Ectodermal cell (in vitro differentiated cells): ENCODE measurements around the gene UBR1.

Source experiments
- H3K27ac ChIP-seq: 2 replicates; pipeline ENCODE4 v1.7.0; 2013; ENCODE audit warnings: mild to moderate bottlenecking, low read depth, low read length; ENCODE audit not compliant: insufficient read depth, poor library complexity, severe bottlenecking
- H3K27me3 ChIP-seq: 2 replicates; pipeline ENCODE4 v1.7.0; 2013; ENCODE audit warnings: mild to moderate bottlenecking, low read length; ENCODE audit not compliant: insufficient read depth, control insufficient read depth, poor library complexity, severe bottlenecking
- H3K36me3 ChIP-seq: one replicate; pipeline ENCODE4 v1.7.0; 2013; ENCODE audit warnings: low read length; ENCODE audit not compliant: control insufficient read depth, insufficient read depth
- H3K4me1 ChIP-seq: one replicate; pipeline ENCODE4 v1.7.0; 2013; ENCODE audit warnings: low read length; ENCODE audit not compliant: control insufficient read depth, insufficient read depth
- H3K4me3 ChIP-seq: 2 replicates; pipeline ENCODE4 v1.7.0; 2013; ENCODE audit warnings: low read depth, low read length, control low read depth; ENCODE audit not compliant: insufficient read depth
- H3K9me3 ChIP-seq: 2 replicates; pipeline ENCODE4 v1.7.0; 2013; ENCODE audit warnings: mild to moderate bottlenecking, low read length, moderate library complexity; ENCODE audit not compliant: control insufficient read depth
- WGBS, 2 experiments: methylation state at CpG; one replicate each; pipeline ENCODE4 v1.1.7; 2013; ENCODE audit warnings: missing lambda C conversion rate in 2 of 2; 5-methylcytosine and 5-hydroxymethylcytosine counted together

Gene UBR1

GRCh38 chr15:42920519-42921341 is 185.1 kb downstream of the UBR1 start, which contains the start of gene TTBK2:
TTBK2 (minus strand) TSS chr15:42920778; CDS start chr15:42878617, 42,161 bp downstream.
- peak within 1 kb of the TSS; percentile 92 for H3K4me3 ChIP-seq
- H3K27ac ChIP-seq: peak within 1 kb of the TSS; percentile 41
- H3K9me3 ChIP-seq: no peaks in the 10 kb centered on the region
- no peaks in the 10 kb centered on the region for H3K36me3 ChIP-seq
- peaks cover 12% of the 10 kb centered on the region for H3K27me3 ChIP-seq
- 1% methylated on average over 72 of the region's 72 CpGs for WGBS, 2 experiments
- peaks cover 11% of the 10 kb centered on the region for H3K4me1 ChIP-seq

- Histone ChIP-seq H3K4me1 (peaks cover 11% of the 10 kb centered on the region), H3K27me3 (peaks cover 12% of the 10 kb centered on the region), H3K4me3 (peak overlapping the region; percentile 92), H3K27ac (peak overlapping the region; percentile 41), H3K9me3 (no peaks in the 10 kb centered on the region), H3K36me3 (no peaks in the 10 kb centered on the region)
- WGBS, 2 experiments: 1% methylated on average over 40 of the region's 40 CpGs
These were observed 185.9 kb downstream of the UBR1 start for GRCh38 chr15:42919799-42920518.

- Histone ChIP-seq H3K36me3 (no peaks in the 10 kb centered on the region), H3K27ac (no peak overlapping the region), H3K27me3 (peaks cover 12% of the 10 kb centered on the region), H3K4me1 (peaks cover 11% of the 10 kb centered on the region), H3K4me3 (peak overlapping the region; percentile 92), H3K9me3 (no peaks in the 10 kb centered on the region)
- 29 to 57% methylated on average over 1 to 2 of the region's 2 CpGs for WGBS, 2 experiments
These were observed 186.5 kb downstream of the UBR1 start for GRCh38 chr15:42919308-42919707.

GRCh38 chr15:42918047-42918446 is 187.8 kb downstream of the UBR1 start:
- H3K27ac ChIP-seq: no peak overlapping the region
- peaks cover 12% of the 10 kb centered on the region for H3K27me3 ChIP-seq
- H3K9me3 ChIP-seq: no peaks in the 10 kb centered on the region
- peaks cover 11% of the 10 kb centered on the region for H3K4me1 ChIP-seq
- 89 to 91% methylated on average over 4 to 5 of the region's 5 CpGs for WGBS, 2 experiments
- no peaks in the 10 kb centered on the region for H3K36me3 ChIP-seq
- H3K4me3 ChIP-seq: no peak overlapping the region

- WGBS, 2 experiments: 90 to 91% methylated on average over 2 to 3 of the region's 3 CpGs
- Histone ChIP-seq H3K36me3 (no peaks in the 10 kb centered on the region), H3K9me3 (no peaks in the 10 kb centered on the region), H3K4me1 (peaks cover 5% of the 10 kb centered on the region), H3K27me3 (no peaks in the 10 kb centered on the region), H3K4me3 (no peak overlapping the region), H3K27ac (no peak overlapping the region)
These were observed 190.1 kb downstream of the UBR1 start for GRCh38 chr15:42915654-42916315.

- WGBS, 2 experiments: 92% methylated on average over 4 of the region's 5 CpGs
These were observed 190.9 kb downstream of the UBR1 start for GRCh38 chr15:42914728-42915497.

GRCh38 chr15:42911058-42911592 is 194.7 kb downstream of the UBR1 start:
- H3K27me3 ChIP-seq: no peaks in the 10 kb centered on the region
- 92 to 93% methylated on average over 5 of the region's 5 CpGs for WGBS, 2 experiments

More at GRCh38 chr15:42914728-42915497, 190.9 kb downstream of the UBR1 start:
- Histone ChIP-seq H3K27me3 (no peaks in the 10 kb centered on the region), H3K4me3 (no peak overlapping the region), H3K4me1 (peaks cover 5% of the 10 kb centered on the region), H3K27ac (no peak overlapping the region), H3K36me3 (no peaks in the 10 kb centered on the region), H3K9me3 (no peaks in the 10 kb centered on the region)

GRCh38 chr15:42908538-42908937 is 197.3 kb downstream of the UBR1 start:
- no peaks in the 10 kb centered on the region for H3K4me1 ChIP-seq
- no peaks in the 10 kb centered on the region for H3K9me3 ChIP-seq
- H3K4me3 ChIP-seq: no peak overlapping the region
- 96 to 100% methylated on average over 1 of the region's 2 CpGs for WGBS, 2 experiments
- no peaks in the 10 kb centered on the region for H3K36me3 ChIP-seq
- H3K27ac ChIP-seq: no peak overlapping the region
- no peaks in the 10 kb centered on the region for H3K27me3 ChIP-seq

More at GRCh38 chr15:42911058-42911592, 194.7 kb downstream of the UBR1 start:
- H3K36me3 ChIP-seq: no peaks in the 10 kb centered on the region
- H3K4me3 ChIP-seq: no peak overlapping the region
- H3K27ac ChIP-seq: no peak overlapping the region
- H3K9me3 ChIP-seq: no peaks in the 10 kb centered on the region
- H3K4me1 ChIP-seq: no peaks in the 10 kb centered on the region
